HFFc6 (cell line): ENCODE data around the gene NGB. TPM values are rescaled to one million over a fixed set of nuclear protein-coding genes. Genes with fewer than 3 reads are reported as not detected.

Experiments used
- DNase-seq: peaks from one replicate; pipeline ENCODE4 v3.0.0-alpha.2; 2018
- H3K27ac Mint-ChIP-seq: 2 replicates; pipeline ENCODE4 v1.8.0; 2020; ENCODE audit warnings: mild to moderate bottlenecking, mixed read lengths
- H3K27me3 Mint-ChIP-seq: 2 replicates; pipeline ENCODE4 v1.8.0; 2021; ENCODE audit warnings: mild to moderate bottlenecking, moderate library complexity, mixed read lengths; ENCODE audit not compliant: insufficient read depth
- H3K36me3 Mint-ChIP-seq: 2 replicates; pipeline ENCODE4 v1.8.0; 2021; ENCODE audit warnings: low read depth, mixed read lengths
- H3K4me1 Mint-ChIP-seq: 2 replicates; pipeline ENCODE4 v1.8.0; 2020; ENCODE audit warnings: low read depth, mixed read lengths
- H3K4me3 Mint-ChIP-seq: 2 replicates; pipeline ENCODE4 v1.8.0; 2020; ENCODE audit warnings: mild to moderate bottlenecking, moderate library complexity, mixed read lengths
- H3K9me3 Mint-ChIP-seq: 2 replicates; pipeline ENCODE4 v1.8.0; 2020; ENCODE audit warnings: mild to moderate bottlenecking, mixed read lengths
- CTCF ChIP-seq: fragments of 200-600 bp; sonication (generic); IDR thresholded peaks from 2 replicates; pipeline ENCODE4 v1.5.0; 2021; ENCODE audit warnings: antibody characterized with exemption, mild to moderate bottlenecking
- total RNA-seq, 6 experiments: library from RNA; stranded (reverse); fragmentation: NEBNext Ultra II Directional; extraction: Animal tissue kit (Norgen Biotek cat#: 25700); gene quantifications; 2 replicates in 1 of 6; 3 replicates in 5 of 6; pipeline ENCODE4 v1.2.3, GENCODE V29; 2021

The NGB gene
- total RNA-seq, 6 experiments from 2014 or later, result not detected

- Mint-ChIP-seq H3K9me3 (no peaks in the 10 kb centered on the region), H3K4me3 (no peak overlapping the region), H3K27me3 (peaks cover 43% of the 10 kb centered on the region), H3K36me3 (no peaks in the 10 kb centered on the region), H3K4me1 (no peaks in the 10 kb centered on the region), H3K27ac (no peak overlapping the region)
- no peak for TF ChIP-seq CTCF
- no peak for DNase-seq
These were observed 13.3 kb downstream of the NGB start for GRCh38 chr14:77257700-77258099.

- Mint-ChIP-seq H3K9me3 (no peaks in the 10 kb centered on the region), H3K27ac (no peak overlapping the region), H3K27me3 (peaks cover 38% of the 10 kb centered on the region), H3K4me3 (no peak overlapping the region), H3K4me1 (no peaks in the 10 kb centered on the region), H3K36me3 (no peaks in the 10 kb centered on the region)
- DNase-seq, result no peak
- TF ChIP-seq CTCF, result no peak
These were observed 14.3 kb downstream of the NGB start for GRCh38 chr14:77256694-77257093.

GRCh38 chr14:77253333-77254190 is 17.4 kb downstream of the NGB start:
- no peak for DNase-seq
- Mint-ChIP-seq H3K4me1 (no peaks in the 10 kb centered on the region), H3K27me3 (peaks cover 38% of the 10 kb centered on the region), H3K4me3 (no peak overlapping the region), H3K9me3 (no peaks in the 10 kb centered on the region), H3K36me3 (no peaks in the 10 kb centered on the region), H3K27ac (no peak overlapping the region)
- TF ChIP-seq CTCF, result no peak

GRCh38 chr14:77251870-77252269 is 19.1 kb downstream of the NGB start:
- H3K4me3 Mint-ChIP-seq, result no peak overlapping the region
- no peak for DNase-seq
- H3K36me3 Mint-ChIP-seq, result no peaks in the 10 kb centered on the region
- H3K27ac Mint-ChIP-seq, result no peak overlapping the region
- H3K4me1 Mint-ChIP-seq, result no peaks in the 10 kb centered on the region
- no peak for TF ChIP-seq CTCF
- H3K27me3 Mint-ChIP-seq, result peaks cover 43% of the 10 kb centered on the region
- H3K9me3 Mint-ChIP-seq, result no peaks in the 10 kb centered on the region

- H3K27me3 Mint-ChIP-seq, result peaks cover 45% of the 10 kb centered on the region
- no peaks in the 10 kb centered on the region for H3K9me3 Mint-ChIP-seq
- H3K27ac Mint-ChIP-seq, result no peak overlapping the region
- no peaks in the 10 kb centered on the region for H3K4me1 Mint-ChIP-seq
- DNase-seq, result no peak
- no peak for TF ChIP-seq CTCF
- H3K4me3 Mint-ChIP-seq, result no peak overlapping the region
- H3K36me3 Mint-ChIP-seq, result no peaks in the 10 kb centered on the region
These were observed 20.1 kb downstream of the NGB start for GRCh38 chr14:77250927-77251326.
